ENCODE results near the gene NEO1. TPM values are rescaled to one million over a fixed set of nuclear protein-coding genes. Genes with fewer than 3 reads are reported as not detected.

NEO1 gene
- total and polyA plus RNA-seq, 7 donors, result 2.5 to 33.3 (median 22.5) TPM

- no peak overlapping the region for H3K27ac ChIP-seq
- H3K9me3 ChIP-seq, result no peaks in the 10 kb centered on the region
- no peaks in the 10 kb centered on the region for H3K27me3 ChIP-seq (ENCODE audit: insufficient read depth in 3 of 3, low read length in 2 of 3)
- DNase-seq, result no peak
- H3K4me3 ChIP-seq, result no peak overlapping the region
- no peak for ATAC-seq
- no peaks in the 10 kb centered on the region for H3K4me1 ChIP-seq
- intact Hi-C loops (cut with DNase I), result no loop called here
- WGBS, 3 donors, result 94 to 95% (median 94%) methylated on average over 1 of the region's 1 CpG
- no peak for TF ChIP-seq CTCF (IDR thresholded peaks at IDR 0.05)
- H3K36me3 ChIP-seq (ENCODE audit: insufficient read depth in 1 of 2, low read depth in 1 of 2), result peaks cover 0 to 28% of the 10 kb centered on the region in 2 donors
These were observed 78.6 kb downstream of the NEO1 start for GRCh38 chr15:73130830-73131229.

GRCh38 chr15:73134196-73134595, 81.9 kb downstream of the NEO1 start:
- no peaks in the 10 kb centered on the region for H3K27me3 ChIP-seq (ENCODE audit: insufficient read depth in 3 of 3, low read length in 2 of 3)
- no peak for DNase-seq
- ATAC-seq, result no peak
- WGBS, 3 donors, result 61 to 70% (median 69%) methylated on average over 1 of the region's 1 CpG
- H3K4me1 ChIP-seq, result no peaks in the 10 kb centered on the region
- no peak overlapping the region for H3K4me3 ChIP-seq
- peaks cover 0 to 31% of the 10 kb centered on the region in 2 donors for H3K36me3 ChIP-seq (ENCODE audit: insufficient read depth in 1 of 2, low read depth in 1 of 2)
- H3K27ac ChIP-seq, result no peak overlapping the region
- no peaks in the 10 kb centered on the region for H3K9me3 ChIP-seq
- intact Hi-C loops (cut with DNase I), result no loop called here
- no peak for TF ChIP-seq CTCF (IDR thresholded peaks at IDR 0.05)

- intact Hi-C loops (cut with DNase I), result no loop called here
- Histone ChIP-seq H3K9me3 (no peaks in the 10 kb centered on the region), H3K27ac (no peak overlapping the region), H3K4me3 (no peak overlapping the region), H3K27me3 (ENCODE audit: insufficient read depth in 3 of 3, low read length in 2 of 3) (no peaks in the 10 kb centered on the region), H3K36me3 (ENCODE audit: insufficient read depth in 1 of 2, low read depth in 1 of 2) (peaks cover 0 to 30% of the 10 kb centered on the region in 2 donors), H3K4me1 (no peaks in the 10 kb centered on the region)
- DNase-seq (no peak), ATAC-seq (no peak)
- 46 to 78% (median 64%) methylated on average over 5 of the region's 5 CpGs for WGBS, 3 donors
- no peak for TF ChIP-seq CTCF (IDR thresholded peaks at IDR 0.05)
These were observed 86.9 kb downstream of the NEO1 start for GRCh38 chr15:73139041-73139743.

GRCh38 chr15:73139744-73140553, 87.7 kb downstream of the NEO1 start:
- ATAC-seq, result peak in 2 of 4 donors; percentile 17 to 37
- H3K9me3 ChIP-seq, result no peaks in the 10 kb centered on the region
- H3K4me3 ChIP-seq, result no peak overlapping the region
- no peaks in the 10 kb centered on the region for H3K4me1 ChIP-seq
- H3K27me3 ChIP-seq (ENCODE audit: insufficient read depth in 3 of 3, low read length in 2 of 3), result no peaks in the 10 kb centered on the region
- DNase-seq, result no peak
- TF ChIP-seq CTCF (IDR thresholded peaks at IDR 0.05), result no peak
- WGBS, 3 donors, result 91 to 98% (median 93%) methylated on average over 5 of the region's 5 CpGs
- intact Hi-C loops (cut with DNase I), result no loop called here
- H3K36me3 ChIP-seq (ENCODE audit: insufficient read depth in 1 of 2, low read depth in 1 of 2), result peaks cover 3 to 30% of the 10 kb centered on the region in 2 donors
- no peak overlapping the region for H3K27ac ChIP-seq

Measured in psoas muscle (tissue), 8 donors.